Loucy (cell line): ENCODE data around the gene SP110.

Experiments used
- H2AFZ ChIP-seq: fragments of 200-600 bp; sonication (generic); 2 replicates; pipeline ENCODE4 v1.6.0; 2016; ENCODE audit warnings: antibody characterized with exemption, mild to moderate bottlenecking, low read length, moderate library complexity
- H3F3A ChIP-seq: fragments of 200-600 bp; 2 replicates; pipeline ENCODE4 v1.6.0; 2016; ENCODE audit warnings: antibody characterized with exemption, low read depth, mild to moderate bottlenecking
- H3K27me3 ChIP-seq: fragments of 200-600 bp; sonication (generic); 2 replicates; pipeline ENCODE4 v1.6.1; 2014; ENCODE audit warnings: low read length, mild to moderate bottlenecking; ENCODE audit not compliant: insufficient read depth, poor library complexity, severe bottlenecking
- H3K36me3 ChIP-seq: fragments of 200-600 bp; sonication (generic); 2 replicates; pipeline ENCODE4 v1.6.1; 2016; ENCODE audit warnings: low read length; ENCODE audit not compliant: insufficient read depth
- H3K4me1 ChIP-seq: fragments of 200-600 bp; sonication (generic); 2 replicates; pipeline ENCODE4 v1.5.1; 2014; ENCODE audit warnings: low read length, mild to moderate bottlenecking; ENCODE audit not compliant: insufficient read depth, poor library complexity, severe bottlenecking
- H3K4me2 ChIP-seq: fragments of 200-600 bp; sonication (generic); 2 replicates; pipeline ENCODE4 v1.6.0; 2014; ENCODE audit warnings: antibody characterized with exemption, low read length, low read depth, mild to moderate bottlenecking; ENCODE audit not compliant: poor library complexity, severe bottlenecking
- H3K4me3 ChIP-seq: fragments of 200-600 bp; sonication (generic); 2 replicates; pipeline ENCODE4 v1.5.1; 2014; ENCODE audit warnings: low read length, mild to moderate bottlenecking, mixed read lengths; ENCODE audit not compliant: poor library complexity, severe bottlenecking
- H3K79me2 ChIP-seq: fragments of 200-600 bp; sonication (generic); 2 replicates; pipeline ENCODE4 v1.6.1; 2014; ENCODE audit warnings: low read length; ENCODE audit not compliant: insufficient read depth
- H3K9ac ChIP-seq: fragments of 200-600 bp; sonication (generic); 2 replicates; pipeline ENCODE4 v1.6.0; 2014; ENCODE audit warnings: mild to moderate bottlenecking, low read depth, low read length, moderate library complexity; ENCODE audit not compliant: poor library complexity, severe bottlenecking
- H3K9me2 ChIP-seq: fragments of 200-600 bp; sonication (generic); replicated peaks from 2 replicates; pipeline ENCODE4 v1.6.1; 2016; ENCODE audit warnings: low read depth, low read length, mixed read lengths
- H3K9me3 ChIP-seq: fragments of 200-600 bp; sonication (generic); 2 replicates; pipeline ENCODE4 v1.6.1; 2014; ENCODE audit warnings: mild to moderate bottlenecking, antibody characterized with exemption, low read length, low read depth; ENCODE audit not compliant: insufficient read depth
- H4K20me1 ChIP-seq: fragments of 200-600 bp; sonication (generic); 2 replicates; pipeline ENCODE4 v1.6.0; 2014; ENCODE audit warnings: antibody characterized with exemption, low read length, mild to moderate bottlenecking; ENCODE audit not compliant: insufficient read depth, poor library complexity, severe bottlenecking
- CTCF ChIP-seq: fragments of 200-600 bp; sonication (generic); conservative IDR thresholded peaks from 2 replicates; pipeline ENCODE4 v1.5.1; 2014; ENCODE audit warnings: mild to moderate bottlenecking, antibody characterized with exemption, low read length
- EZH2phosphoT487 ChIP-seq: fragments of 200-600 bp; IDR thresholded peaks from 2 replicates; pipeline ENCODE4 v1.6.1; 2018; ENCODE audit warnings: antibody characterized with exemption, mild to moderate bottlenecking, moderate library complexity, borderline replicate concordance

SP110 gene

GRCh38 chr2:230203110-230203676 lies 16.6 kb downstream of the SP110 start:
- no peaks in the 10 kb centered on the region for H3F3A ChIP-seq
- H3K79me2 ChIP-seq, result no peaks in the 10 kb centered on the region
- H3K9me3 ChIP-seq, result no peaks in the 10 kb centered on the region
- no peak overlapping the region for H3K4me2 ChIP-seq
- no peak overlapping the region for H3K4me3 ChIP-seq
- H4K20me1 ChIP-seq, result no peaks in the 10 kb centered on the region
- TF ChIP-seq CTCF (no peak), EZH2phosphoT487 (no peak)
- no peak overlapping the region for H2AFZ ChIP-seq
- H3K9me2 ChIP-seq, result no peaks in the 10 kb centered on the region
- no peaks in the 10 kb centered on the region for H3K27me3 ChIP-seq
- H3K4me1 ChIP-seq, result peaks cover under 1% of the 10 kb centered on the region
- peaks cover 12% of the 10 kb centered on the region; the same call in 1 of the 2 replicates for H3K36me3 ChIP-seq
- H3K9ac ChIP-seq, result no peak overlapping the region

GRCh38 chr2:230202430-230203109 lies 17.2 kb downstream of the SP110 start:
- Histone ChIP-seq H3K79me2 (no peaks in the 10 kb centered on the region), H3K4me1 (no peaks in the 10 kb centered on the region), H3K9me3 (no peaks in the 10 kb centered on the region), H3K36me3 (peaks cover 11% of the 10 kb centered on the region; the same call in 1 of the 2 replicates), H3K9ac (no peak overlapping the region), H4K20me1 (no peaks in the 10 kb centered on the region), H3K27me3 (no peaks in the 10 kb centered on the region), H3K4me3 (no peak overlapping the region), H3K9me2 (no peaks in the 10 kb centered on the region), H3F3A (no peaks in the 10 kb centered on the region), H3K4me2 (no peak overlapping the region), H2AFZ (no peak overlapping the region)
- TF ChIP-seq CTCF, result no peak
- TF ChIP-seq EZH2phosphoT487, result no peak

GRCh38 chr2:230184727-230185578 lies 34.8 kb downstream of the SP110 start:
- Histone ChIP-seq H4K20me1 (no peaks in the 10 kb centered on the region), H2AFZ (no peak overlapping the region), H3K9me2 (no peaks in the 10 kb centered on the region), H3K4me1 (no peaks in the 10 kb centered on the region), H3K4me2 (no peak overlapping the region), H3F3A (no peaks in the 10 kb centered on the region; the same call in 1 of the 2 replicates), H3K9me3 (no peaks in the 10 kb centered on the region), H3K9ac (no peak overlapping the region), H3K27me3 (no peaks in the 10 kb centered on the region), H3K79me2 (no peaks in the 10 kb centered on the region), H3K36me3 (no peaks in the 10 kb centered on the region; the same call in 1 of the 2 replicates), H3K4me3 (no peak overlapping the region)
- TF ChIP-seq EZH2phosphoT487 (no peak), CTCF (no peak)
